GM23248 (cell line): ENCODE data around the gene TMEM41A. TPM values are rescaled to one million over a fixed set of nuclear protein-coding genes. Genes with fewer than 3 reads are reported as not detected.

ENCODE experiments used
- DNase-seq: peaks from one replicate; pipeline ENCODE4 v3.0.0-alpha.2; 2015
- H2AFZ ChIP-seq: fragments of 200-600 bp; sonication (generic); 2 replicates; pipeline ENCODE4 v1.6.1; 2016; ENCODE audit warnings: antibody characterized with exemption
- H3F3A ChIP-seq: fragments of 200-600 bp; sonication (generic); 2 replicates; pipeline ENCODE4 v1.6.1; 2016; ENCODE audit warnings: mild to moderate bottlenecking, antibody characterized with exemption, mixed run types; ENCODE audit not compliant: insufficient read depth
- H3K27ac ChIP-seq: fragments of 200-600 bp; sonication (generic); 2 replicates; pipeline ENCODE4 v1.5.1; 2016; ENCODE audit warnings: mild to moderate bottlenecking
- H3K27me3 ChIP-seq: fragments of 200-600 bp; sonication (generic); replicated peaks from 2 replicates; pipeline ENCODE4 v1.6.1; 2016; ENCODE audit warnings: mild to moderate bottlenecking; ENCODE audit not compliant: insufficient read depth
- H3K36me3 ChIP-seq: fragments of 200-600 bp; sonication (generic); 2 replicates; pipeline ENCODE4 v1.6.1; 2016; ENCODE audit warnings: low read depth, mild to moderate bottlenecking
- H3K4me1 ChIP-seq: fragments of 200-600 bp; sonication (generic); 2 replicates; pipeline ENCODE4 v1.6.1; 2016; ENCODE audit warnings: mild to moderate bottlenecking; ENCODE audit not compliant: insufficient read depth
- H3K4me2 ChIP-seq: fragments of 200-600 bp; sonication (generic); one replicate; pipeline ENCODE4 v1.6.1; 2016; ENCODE audit warnings: mild to moderate bottlenecking; ENCODE audit not compliant: unreplicated experiment
- H3K4me3 ChIP-seq: fragments of 200-600 bp; sonication (generic); 2 replicates; pipeline ENCODE4 v1.5.1; 2016; ENCODE audit warnings: mild to moderate bottlenecking
- H3K79me2 ChIP-seq: fragments of 200-600 bp; sonication (generic); 2 replicates; pipeline ENCODE4 v1.6.1; 2016; ENCODE audit warnings: mild to moderate bottlenecking; ENCODE audit not compliant: insufficient read depth
- H3K9ac ChIP-seq: fragments of 200-600 bp; sonication (generic); 2 replicates; pipeline ENCODE4 v1.6.1; 2016; ENCODE audit warnings: mild to moderate bottlenecking
- H3K9me2 ChIP-seq: fragments of 200-600 bp; sonication (generic); 2 replicates; pipeline ENCODE4 v1.6.1; 2016; ENCODE audit warnings: mixed run types, mild to moderate bottlenecking, moderate library complexity; ENCODE audit not compliant: insufficient read depth
- H3K9me3 ChIP-seq: fragments of 200-600 bp; sonication (generic); one replicate; pipeline ENCODE4 v1.6.1; 2017; ENCODE audit warnings: low read depth
- H4K20me1 ChIP-seq: fragments of 200-600 bp; sonication (generic); 2 replicates; pipeline ENCODE4 v1.6.0; 2016; ENCODE audit not compliant: insufficient read depth
- EZH2 ChIP-seq: fragments of 200-600 bp; sonication (generic); IDR thresholded peaks from 2 replicates; pipeline ENCODE4 v1.6.1; 2018; ENCODE audit warnings: antibody characterized with exemption, mild to moderate bottlenecking; ENCODE audit not compliant: insufficient read depth, poor library complexity, severe bottlenecking
- EZH2phosphoT487 ChIP-seq: fragments of 200-600 bp; sonication (generic); IDR thresholded peaks from 2 replicates; pipeline ENCODE4 v1.6.1; 2018; ENCODE audit warnings: antibody characterized with exemption, moderate library complexity, mild to moderate bottlenecking, low read depth; ENCODE audit not compliant: insufficient read depth
- WGBS, 2 experiments: methylation state at CpG; one replicate each; pipeline ENCODE4 v1.1.6; 2015 to 2017; ENCODE audit warnings: low lambda C conversion rate in 2 of 2, low coverage in 1 of 2; ENCODE audit errors: missing lambda C conversion rate in 2 of 2; 5-methylcytosine and 5-hydroxymethylcytosine counted together
- in situ Hi-C: fragments of 300-500 bp; cut with MboI; formaldehyde crosslinking; loops from 2 replicates; pipeline ENCODE4 v1.15.0; 2020
- polyA plus RNA-seq: library from polyadenylated mRNA; unstranded; fragments of >200 nt; fragmentation: Nextera tagmentation; extraction: Ambion mirVana; gene quantifications from 2 replicates; pipeline ENCODE4 v1.2.1, GENCODE V29; 2016
- total RNA-seq: library from RNA; depleted of rRNA; stranded (reverse); fragments of >200 nt; shearing (Covaris generic); gene quantifications from 2 replicates; pipeline ENCODE4 v1.2.3, GENCODE V29; 2014

The TMEM41A gene
- total and polyA plus RNA-seq, 2 experiments from 2014 or later, result 15.8 to 15.9 TPM

- no peaks in the 10 kb centered on the region for H4K20me1 ChIP-seq
- no peak overlapping the region for H3K27ac ChIP-seq
- H3K4me1 ChIP-seq, result no peaks in the 10 kb centered on the region
- H3K9ac ChIP-seq, result no peak overlapping the region
- peaks cover 2% of the 10 kb centered on the region for H3K79me2 ChIP-seq
- no peaks in the 10 kb centered on the region for H3K27me3 ChIP-seq
- H3K9me2 ChIP-seq, result no peaks in the 10 kb centered on the region
- H2AFZ ChIP-seq, result no peak overlapping the region
- 40% methylated on average over 3 of the region's 3 CpGs for WGBS, 2 experiments
- no peaks in the 10 kb centered on the region for H3K9me3 ChIP-seq
- H3K4me2 ChIP-seq, result no peak overlapping the region
- H3K4me3 ChIP-seq, result no peak overlapping the region
- TF ChIP-seq EZH2 (no peak), EZH2phosphoT487 (no peak)
- H3K36me3 ChIP-seq, result no peaks in the 10 kb centered on the region
- in situ Hi-C loops, result no loop called here
- no peak for DNase-seq
- H3F3A ChIP-seq, result no peaks in the 10 kb centered on the region
These were observed 4.2 kb upstream of the TMEM41A start for GRCh38 chr3:185502987-185503386.

DNA sequence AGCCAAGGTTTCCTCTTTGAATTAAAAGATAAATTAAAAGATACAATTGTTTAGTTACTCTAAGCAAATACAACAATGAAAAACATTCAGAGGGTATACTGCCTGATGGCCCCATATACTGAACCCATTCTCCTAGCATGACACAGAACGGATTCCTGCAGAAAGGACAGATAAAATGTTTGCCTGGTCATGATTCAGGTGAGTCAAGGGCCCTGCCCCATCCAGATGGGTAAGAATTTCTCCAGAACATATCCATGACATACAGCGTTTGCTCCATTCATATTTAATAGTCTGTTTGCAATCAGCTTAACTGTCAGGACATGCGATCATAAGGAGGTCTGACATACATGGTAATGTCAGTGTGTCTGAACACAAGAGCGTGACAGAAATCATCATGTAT is 8.6 kb downstream of the TMEM41A start:
- Histone ChIP-seq H3F3A (no peaks in the 10 kb centered on the region; the same call in 1 of the 2 replicates), H3K27ac (no peak overlapping the region), H3K4me1 (no peaks in the 10 kb centered on the region), H3K4me2 (no peak overlapping the region), H3K9me2 (no peaks in the 10 kb centered on the region), H2AFZ (no peak overlapping the region), H3K79me2 (no peaks in the 10 kb centered on the region), H3K9me3 (no peaks in the 10 kb centered on the region), H3K4me3 (no peak overlapping the region), H4K20me1 (no peaks in the 10 kb centered on the region), H3K27me3 (no peaks in the 10 kb centered on the region), H3K36me3 (peaks cover 18% of the 10 kb centered on the region; the same call in 1 of the 2 replicates), H3K9ac (no peak overlapping the region)
- 89 to 91% methylated on average over 4 of the region's 4 CpGs for WGBS, 2 experiments
- no peak for TF ChIP-seq EZH2
- TF ChIP-seq EZH2phosphoT487, result no peak
- DNase-seq, result no peak
- in situ Hi-C loops, result no loop called here

DNA sequence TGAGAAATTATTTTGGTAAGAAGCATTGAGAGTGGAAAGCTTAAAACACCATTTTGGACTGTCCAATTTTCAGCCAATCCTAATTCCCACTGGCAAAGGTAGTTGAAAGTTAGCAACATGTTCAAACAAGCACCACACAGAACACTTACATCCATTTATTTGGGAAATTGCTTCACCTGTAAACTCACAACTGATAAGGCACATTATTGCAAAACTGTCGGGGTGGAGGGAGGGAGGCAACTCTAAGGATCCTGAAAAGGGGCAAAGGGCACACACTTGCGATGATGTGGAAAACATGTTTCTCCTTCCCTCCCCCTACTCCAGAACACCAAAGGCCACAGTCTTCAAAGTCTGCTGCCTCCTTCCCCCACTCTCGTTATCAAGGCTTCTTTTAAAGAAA is 9.4 kb downstream of the TMEM41A start:
- WGBS, 2 experiments, result 73 to 88% methylated on average over 3 of the region's 3 CpGs
- H3K9me2 ChIP-seq, result no peaks in the 10 kb centered on the region
- H3K4me3 ChIP-seq, result no peak overlapping the region
- no peaks in the 10 kb centered on the region for H3K4me1 ChIP-seq
- no peaks in the 10 kb centered on the region for H3K79me2 ChIP-seq
- no peaks in the 10 kb centered on the region for H3K9me3 ChIP-seq
- no peak for TF ChIP-seq EZH2
- TF ChIP-seq EZH2phosphoT487, result no peak
- no peak overlapping the region for H3K27ac ChIP-seq
- H3K9ac ChIP-seq, result no peak overlapping the region
- in situ Hi-C loops, result no loop called here
- no peak overlapping the region for H3K4me2 ChIP-seq
- no peaks in the 10 kb centered on the region for H4K20me1 ChIP-seq
- DNase-seq, result no peak
- H3K27me3 ChIP-seq, result no peaks in the 10 kb centered on the region
- no peak overlapping the region for H2AFZ ChIP-seq
- no peaks in the 10 kb centered on the region; the same call in 1 of the 2 replicates for H3F3A ChIP-seq
- H3K36me3 ChIP-seq, result peaks cover 14% of the 10 kb centered on the region; the same call in 1 of the 2 replicates

DNA sequence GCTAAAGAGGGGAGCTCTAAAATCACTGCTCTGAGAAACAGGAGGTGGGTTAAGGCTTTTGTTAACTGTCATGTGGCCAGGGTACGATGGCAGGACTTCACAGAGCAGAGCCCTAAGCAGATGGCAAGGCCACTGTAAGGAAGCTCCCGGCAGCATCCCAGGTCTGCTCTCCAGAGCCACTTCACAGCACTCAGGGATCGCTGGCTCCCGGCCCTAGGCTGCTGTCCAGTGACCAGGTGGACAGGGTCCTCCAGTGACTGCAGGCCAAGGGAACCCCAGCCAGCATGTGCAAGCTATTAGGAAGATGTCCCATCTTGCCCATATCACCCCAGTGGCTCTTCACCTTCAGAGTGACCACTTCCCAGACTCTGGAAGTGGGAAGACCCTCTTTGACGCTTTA is 10.4 kb downstream of the TMEM41A start:
- H2AFZ ChIP-seq, result no peak overlapping the region
- H3K4me2 ChIP-seq, result no peak overlapping the region
- DNase-seq, result no peak
- WGBS, 2 experiments, result 76 to 78% methylated on average over 5 of the region's 5 CpGs
- no peaks in the 10 kb centered on the region for H3K79me2 ChIP-seq
- H3K27ac ChIP-seq, result no peak overlapping the region
- no peak overlapping the region for H3K9ac ChIP-seq
- H4K20me1 ChIP-seq, result no peaks in the 10 kb centered on the region
- peaks cover 11% of the 10 kb centered on the region; the same call in 1 of the 2 replicates for H3K36me3 ChIP-seq
- H3K4me3 ChIP-seq, result no peak overlapping the region
- no peaks in the 10 kb centered on the region; the same call in 1 of the 2 replicates for H3F3A ChIP-seq
- TF ChIP-seq EZH2 (no peak), EZH2phosphoT487 (no peak)
- H3K9me3 ChIP-seq, result no peaks in the 10 kb centered on the region
- H3K9me2 ChIP-seq, result no peaks in the 10 kb centered on the region
- in situ Hi-C loops, result no loop called here
- no peaks in the 10 kb centered on the region for H3K27me3 ChIP-seq
- no peaks in the 10 kb centered on the region for H3K4me1 ChIP-seq

DNA sequence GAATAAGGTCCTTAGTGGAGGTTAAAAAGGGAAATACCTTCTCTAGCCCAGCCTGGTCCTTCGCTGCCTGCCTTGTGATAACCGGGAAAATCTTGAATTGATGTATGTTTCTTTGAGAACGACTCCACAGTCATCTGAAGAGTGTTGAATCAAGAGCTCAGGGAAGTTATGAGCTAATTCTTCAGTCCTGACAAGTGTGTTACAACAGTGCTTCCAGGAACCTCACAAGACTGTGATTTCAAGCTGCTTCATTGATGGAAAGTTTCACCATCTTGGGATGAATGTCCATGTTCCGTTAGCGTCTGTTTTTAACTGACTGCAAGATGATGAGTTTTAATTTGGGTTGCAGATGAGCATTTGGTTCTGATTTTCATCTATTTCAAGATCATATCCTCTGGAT is 12.4 kb downstream of the TMEM41A start:
- Histone ChIP-seq H3K4me3 (no peak overlapping the region), H4K20me1 (no peaks in the 10 kb centered on the region), H3K36me3 (peaks cover 7% of the 10 kb centered on the region; the same call in 1 of the 2 replicates), H3K9me2 (no peaks in the 10 kb centered on the region), H3K9ac (no peak overlapping the region), H3K79me2 (no peaks in the 10 kb centered on the region), H3K9me3 (no peaks in the 10 kb centered on the region), H3K27me3 (no peaks in the 10 kb centered on the region), H2AFZ (no peak overlapping the region), H3K4me1 (no peaks in the 10 kb centered on the region), H3F3A (no peaks in the 10 kb centered on the region; the same call in 1 of the 2 replicates), H3K27ac (no peak overlapping the region), H3K4me2 (no peak overlapping the region)
- TF ChIP-seq EZH2phosphoT487 (no peak), EZH2 (no peak)
- no peak for DNase-seq
- WGBS, 2 experiments, result 72 to 76% methylated on average over 5 of the region's 5 CpGs
- in situ Hi-C loops, result no loop called here
